HG03565 (cell line): ENCODE results near the gene IPO4.

Experiments used
- ATAC-seq: cut with Tn5 transposase; IDR thresholded peaks from one replicate; pipeline ENCODE4 v1.9.1; 2021; ENCODE audit warnings: mild to moderate bottlenecking, moderate library complexity; ENCODE audit not compliant: unreplicated experiment

Gene IPO4

DNA sequence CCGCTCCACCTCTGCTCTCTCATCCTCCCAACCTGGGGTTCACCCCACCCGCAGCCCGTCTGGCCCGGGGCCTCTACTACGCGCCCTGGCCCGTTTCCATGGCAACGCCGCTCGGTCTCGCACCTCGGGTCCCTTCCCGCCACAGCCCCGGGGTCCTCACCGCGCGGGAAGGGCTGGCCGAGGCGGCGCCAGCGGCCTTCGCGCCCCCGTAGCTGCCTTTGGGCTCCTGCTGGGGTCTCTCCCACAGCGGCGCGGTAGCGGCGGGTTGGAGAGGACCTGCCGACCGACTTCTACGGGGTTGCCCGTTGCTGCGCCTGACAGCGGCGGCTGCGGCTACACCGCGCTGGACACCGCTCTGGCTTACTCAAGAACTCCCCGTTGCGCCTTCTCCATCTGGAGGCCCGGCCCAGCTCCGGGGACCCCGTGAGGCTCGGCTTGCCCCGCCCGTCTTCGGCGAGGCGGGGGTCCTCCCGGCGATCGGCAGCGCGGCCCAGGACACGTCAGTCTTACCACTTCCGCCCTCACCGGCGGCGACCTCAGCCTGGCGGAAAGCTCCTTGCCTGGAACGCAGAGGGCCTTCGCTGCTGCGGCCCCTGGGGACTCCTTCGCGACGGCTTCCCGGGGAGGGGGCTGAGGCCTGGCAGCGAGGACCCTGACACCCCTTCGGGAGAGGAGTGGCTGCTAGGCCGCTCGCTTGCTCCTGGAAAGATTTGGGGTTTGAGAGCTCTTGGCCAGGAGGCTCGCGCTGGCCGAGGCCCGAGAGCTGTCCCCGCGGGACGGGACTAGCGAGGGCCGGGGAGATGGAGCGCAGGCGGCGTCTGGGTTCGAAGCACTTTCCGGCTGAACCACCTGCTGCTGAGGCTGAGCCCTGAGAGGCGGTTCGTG lies 6.8 kb upstream of the IPO4 start, which contains the start of gene TM9SF1:
Gene TM9SF1, minus strand, starts transcription at position 256 of the 885 bp plus-strand sequence. CDS start 422 bp downstream, outside the sequence.
- ATAC-seq = peak; percentile 72

- ATAC-seq = no peak
These were observed 6.2 kb upstream of the IPO4 start for GRCh38 chr14:24194873-24195185.

GRCh38 chr14:24194186-24194872 lies 5.7 kb upstream of the IPO4 start:
- ATAC-seq = no peak

DNA sequence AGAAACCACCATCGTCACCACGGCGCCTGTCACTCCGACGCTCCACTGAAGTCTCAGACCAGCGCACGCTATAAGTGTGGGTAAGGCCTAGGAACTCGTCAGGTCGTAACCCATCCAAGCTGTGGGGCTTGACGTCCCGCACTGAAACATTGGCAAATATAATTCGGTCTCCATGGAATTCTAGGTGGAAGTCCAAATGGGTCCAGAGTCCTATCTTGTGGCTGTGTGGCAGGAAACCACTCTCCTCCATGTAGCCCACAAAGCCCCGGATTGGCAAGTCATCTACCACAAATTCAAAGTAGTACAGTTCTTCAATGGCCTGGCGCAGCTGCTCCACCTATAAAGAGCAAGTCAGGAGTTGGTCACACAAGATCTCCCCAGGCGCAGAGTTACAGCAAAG lies 4.3 kb upstream of the IPO4 start:
- no peak for ATAC-seq

- ATAC-seq = no peak
These were observed 1.8 kb upstream of the IPO4 start for GRCh38 chr14:24190416-24190815.

DNA sequence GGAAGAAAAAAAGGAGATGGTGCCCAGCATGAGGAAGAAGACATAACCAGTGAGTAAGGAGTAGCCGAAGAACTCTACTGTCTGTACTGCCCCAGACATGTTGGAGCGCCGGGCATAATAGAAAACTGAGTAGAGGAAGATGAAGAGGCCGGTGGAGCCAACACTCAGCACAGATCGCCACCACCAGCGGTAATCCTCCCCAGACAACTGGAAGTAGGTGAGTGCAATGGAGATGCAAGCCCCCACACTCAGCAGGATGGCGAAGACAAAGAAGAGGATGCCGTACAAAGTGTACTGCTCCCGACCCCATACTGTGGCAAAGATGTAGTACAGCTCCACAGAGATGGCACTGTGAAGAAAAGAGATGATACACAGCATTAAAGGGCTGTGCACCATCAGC lies 844 bp upstream of the IPO4 start:
- no peak for ATAC-seq

DNA sequence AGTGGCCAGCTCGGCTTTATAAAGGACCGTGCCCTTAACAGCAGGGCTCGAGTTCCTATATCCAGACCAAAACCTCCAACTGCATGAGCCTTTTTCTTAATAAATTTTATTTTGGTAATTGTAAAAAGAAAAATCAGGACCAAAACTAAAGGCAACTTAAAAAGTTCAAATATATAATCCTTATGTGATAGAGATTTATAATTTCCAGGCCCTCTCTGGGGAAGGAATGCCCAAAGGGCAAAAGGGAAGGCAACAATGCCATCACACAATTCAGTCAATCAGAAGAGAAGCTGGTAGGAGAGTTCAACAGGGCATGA lies 401 bp upstream of the IPO4 start:
- ATAC-seq = no peak

DNA sequence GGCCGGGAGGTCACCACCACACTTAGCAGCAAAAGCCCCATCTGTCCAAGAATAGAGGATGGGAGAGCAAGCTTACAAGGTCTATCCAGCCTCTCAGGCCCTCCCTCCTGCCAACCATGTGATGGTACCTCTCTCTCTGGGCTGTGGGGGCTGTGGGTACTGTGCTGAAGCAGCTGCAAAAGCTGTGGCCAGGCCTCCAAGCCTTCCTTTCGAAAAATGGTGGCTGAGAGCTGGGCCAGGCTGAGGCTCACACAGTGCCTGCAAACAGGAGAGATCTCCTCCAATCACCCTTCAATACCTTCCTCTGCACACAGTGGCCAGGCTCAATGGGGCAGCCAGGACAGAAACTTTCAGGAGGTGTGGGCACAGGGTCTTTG lies 1.1 kb downstream of the IPO4 start:
- no peak for ATAC-seq

GRCh38 chr14:24186831-24187538 lies 1.6 kb downstream of the IPO4 start:
- no peak for ATAC-seq

DNA sequence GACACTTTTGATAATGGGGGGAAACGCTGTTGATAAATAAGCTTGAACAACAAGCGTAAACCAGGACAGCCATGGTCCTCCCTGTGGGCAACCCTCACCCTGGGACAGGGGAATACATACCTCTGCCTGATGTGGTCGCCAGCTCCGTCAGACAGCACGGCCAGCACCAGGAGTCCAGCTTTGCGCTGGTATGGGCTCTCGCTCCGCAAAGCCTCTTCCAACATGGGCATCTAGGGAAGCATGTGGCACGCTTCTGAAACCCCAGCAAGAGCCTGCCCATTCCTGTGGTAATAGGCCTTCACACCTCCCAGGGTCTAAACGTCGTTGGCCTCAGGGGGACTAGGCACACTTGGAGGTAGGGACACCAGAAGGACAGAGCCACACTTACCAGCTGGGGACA lies 2.9 kb downstream of the IPO4 start:
- no peak for ATAC-seq

DNA sequence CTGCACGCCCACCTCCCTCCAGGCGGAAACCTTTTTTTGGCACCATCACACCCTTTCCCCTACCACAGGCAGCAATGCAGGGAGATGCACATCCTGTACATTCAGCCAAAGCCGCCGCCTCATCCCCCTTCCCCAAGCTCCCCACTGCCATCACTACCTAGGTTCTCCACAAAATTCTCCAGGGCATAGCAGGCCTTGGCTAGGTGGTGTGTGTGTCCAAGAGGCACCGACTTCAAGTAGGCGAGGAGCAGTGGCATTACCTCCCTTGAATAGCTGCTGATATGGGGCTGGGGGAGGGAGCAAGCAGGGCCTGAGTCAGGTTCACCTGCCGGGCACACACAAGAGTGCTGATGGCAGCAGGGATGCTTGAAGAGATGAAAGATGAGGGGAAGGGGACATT lies 3.6 kb downstream of the IPO4 start:
- no peak for ATAC-seq

- no peak for ATAC-seq
These were observed 4.3 kb downstream of the IPO4 start for GRCh38 chr14:24184104-24184970.

DNA sequence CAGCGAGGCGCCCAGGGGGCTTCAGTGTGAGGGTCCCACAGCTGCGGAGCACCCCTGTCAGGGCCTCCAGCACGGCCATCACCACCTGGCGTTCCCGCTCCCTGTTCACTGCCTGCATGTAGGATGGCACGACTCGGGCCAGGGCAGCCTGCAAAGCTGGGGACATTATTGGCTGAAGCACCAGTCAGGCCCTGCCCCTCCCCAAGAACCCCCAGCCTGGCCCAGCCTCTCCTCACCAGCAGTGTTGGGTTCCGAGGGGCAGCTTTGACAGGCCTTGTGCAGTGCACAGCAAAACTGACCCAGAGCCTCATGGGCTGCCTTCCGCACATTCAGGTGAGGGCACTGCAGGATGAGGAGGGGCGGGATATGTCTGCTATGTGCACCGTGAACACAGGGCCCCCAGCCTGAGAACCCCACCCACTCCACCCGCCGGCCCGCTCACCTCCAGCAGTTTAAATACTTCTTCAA lies 5.6 kb downstream of the IPO4 start:
- no peak for ATAC-seq

GRCh38 chr14:24182110-24182882 lies 6.3 kb downstream of the IPO4 start:
- no peak for ATAC-seq

GRCh38 chr14:24181371-24182077 lies 7.1 kb downstream of the IPO4 start:
- ATAC-seq = no peak

DNA sequence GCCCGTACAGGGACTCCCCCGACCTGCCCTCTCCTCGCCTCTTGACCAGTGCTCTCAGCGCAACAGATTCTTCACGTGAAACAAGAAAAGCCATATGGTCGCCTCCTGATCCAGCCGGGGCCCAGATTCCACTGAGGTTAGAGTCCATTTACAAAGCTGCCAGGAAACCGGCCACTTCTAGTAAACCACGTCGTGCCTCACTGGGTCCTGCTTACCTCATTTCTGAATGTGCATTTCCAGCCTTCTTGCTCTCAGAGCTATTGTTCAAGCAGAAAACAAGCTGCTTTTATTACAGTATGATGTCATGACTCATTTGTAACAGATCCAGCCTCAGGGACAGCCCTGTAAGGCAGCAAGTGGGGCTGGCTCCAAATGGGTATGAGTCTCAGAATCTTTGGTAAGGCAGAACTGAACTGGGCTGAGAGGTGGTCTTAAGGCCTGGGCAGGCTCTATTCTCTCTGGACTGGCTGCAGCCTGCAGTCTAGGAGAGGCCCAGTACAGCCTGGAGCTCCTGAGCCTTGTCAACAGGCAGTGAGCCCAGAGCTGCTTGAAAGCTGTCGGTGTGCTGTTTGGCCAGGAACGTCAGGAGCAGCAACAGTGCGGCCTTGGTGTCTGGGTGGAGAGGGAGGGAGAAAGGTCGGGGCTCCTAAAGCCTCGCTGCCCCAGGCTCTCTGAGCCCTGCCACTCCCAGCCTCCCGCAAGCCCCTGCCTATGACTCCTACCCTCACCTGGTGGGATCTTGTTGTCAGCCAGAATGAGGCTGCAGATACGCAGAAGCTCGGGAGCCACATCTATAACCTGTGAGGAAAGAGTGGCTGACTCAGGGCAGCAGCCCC lies 8.4 kb downstream of the IPO4 start:
- ATAC-seq = no peak

DNA sequence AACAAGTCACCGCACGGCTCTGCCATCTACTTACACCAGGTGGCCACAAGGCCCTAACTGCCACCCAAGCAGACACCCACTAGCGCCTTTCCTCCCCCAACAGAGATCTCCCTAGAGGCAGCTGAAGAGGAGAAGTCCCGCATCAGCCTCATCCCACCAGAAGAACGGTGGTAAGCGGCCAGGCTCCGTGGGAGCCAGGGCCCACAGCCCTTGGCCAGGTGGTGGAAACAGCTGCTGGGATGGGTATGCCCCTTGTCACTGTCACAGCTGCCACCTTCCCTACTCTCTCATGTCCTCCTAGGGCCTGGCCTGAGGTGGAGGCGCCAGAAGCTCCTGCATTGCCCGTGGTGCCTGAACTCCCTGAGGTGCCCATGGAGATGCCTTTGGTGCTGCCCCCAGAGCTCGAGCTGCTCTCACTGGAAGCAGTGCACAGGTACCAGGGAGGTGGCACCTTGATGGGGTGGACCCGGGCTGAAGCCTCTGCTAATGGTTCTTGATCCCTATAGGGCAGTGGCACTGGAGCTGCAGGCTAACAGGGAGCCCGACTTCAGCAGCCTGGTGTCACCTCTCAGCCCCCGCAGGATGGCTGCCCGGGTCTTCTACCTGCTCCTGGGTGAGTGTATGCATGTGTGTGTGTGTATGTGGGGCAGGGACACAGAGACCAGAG lies 9.2 kb downstream of the IPO4 start:
- no peak for ATAC-seq
